GM19099 (cell line): ENCODE results near the gene PTPA.

Experiments used
- POLR2A ChIP-seq: IDR thresholded peaks from 3 replicates; pipeline ENCODE4 v1.6.1; 2011; ENCODE audit warnings: low read depth; ENCODE audit not compliant: insufficient read length; ENCODE audit errors: extremely low read depth

Gene PTPA

GRCh38 chr9:129172816-129173215, 61.6 kb downstream of the PTPA start:
- no peak for TF ChIP-seq POLR2A

DNA sequence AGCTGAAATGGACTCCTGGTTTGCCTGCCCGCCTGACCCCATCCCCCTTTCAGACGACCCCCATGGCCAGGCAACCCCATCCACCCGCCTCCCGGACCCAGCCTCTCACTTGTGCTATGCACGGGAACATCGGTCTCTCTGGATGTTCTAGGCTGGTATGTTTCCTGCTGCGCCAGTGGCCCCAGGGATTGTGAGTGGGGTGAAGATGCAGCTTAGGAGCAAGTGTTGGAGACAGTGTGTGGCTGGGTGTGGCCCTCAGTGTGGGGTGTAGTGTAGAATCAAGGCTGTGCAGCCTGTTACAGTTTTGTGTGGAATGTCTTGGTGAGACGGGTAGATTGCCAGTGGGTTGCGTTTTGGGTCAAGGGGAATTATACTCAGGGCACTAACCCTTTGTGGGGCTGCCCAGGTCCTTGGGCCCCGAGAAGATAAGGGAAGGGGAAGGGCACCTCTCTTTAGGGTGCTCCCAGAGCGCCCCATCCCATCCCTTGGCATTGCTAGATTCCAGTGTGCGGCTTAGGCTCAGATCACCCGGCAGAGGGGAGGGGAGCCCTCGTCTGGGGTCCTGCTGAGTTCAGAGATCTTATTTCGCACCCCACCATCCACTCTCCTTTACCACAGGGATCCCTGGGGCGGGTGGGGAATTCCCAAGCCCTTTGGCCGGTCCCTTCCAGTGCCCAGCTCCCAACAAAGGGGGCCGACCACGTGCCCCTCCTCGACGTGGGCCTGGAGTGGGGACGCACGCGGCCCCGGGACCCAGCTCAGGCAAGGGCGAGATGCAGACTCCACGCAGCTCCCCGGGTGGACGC, 62.3 kb downstream of the PTPA start:
- TF ChIP-seq POLR2A = no peak

GRCh38 chr9:129174102-129174723, 63.0 kb downstream of the PTPA start:
- TF ChIP-seq POLR2A = no peak

GRCh38 chr9:129174724-129175514, 63.7 kb downstream of the PTPA start:
- TF ChIP-seq POLR2A = no peak

DNA sequence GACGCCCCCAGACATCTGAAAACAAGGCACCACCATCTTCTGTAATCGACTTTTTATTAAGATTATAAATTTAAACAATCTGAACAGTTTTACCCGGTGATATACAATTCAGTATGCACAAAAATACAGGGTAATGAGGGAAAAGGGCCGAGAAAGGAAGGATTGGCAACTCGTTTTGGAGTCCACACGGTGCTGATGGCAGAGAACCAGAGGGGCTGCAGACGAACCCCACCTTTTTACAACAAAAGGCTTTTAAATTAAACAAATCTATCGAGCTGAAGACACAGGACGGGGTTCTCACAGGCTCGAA, 64.3 kb downstream of the PTPA start:
- TF ChIP-seq POLR2A = no peak

GRCh38 chr9:129175825-129176633, 64.8 kb downstream of the PTPA start:
- TF ChIP-seq POLR2A = peak; percentile 23

GRCh38 chr9:129176701-129177442, 65.7 kb downstream of the PTPA start:
- TF ChIP-seq POLR2A = no peak

- TF ChIP-seq POLR2A = no peak
Observed at GRCh38 chr9:129177443-129177790, 66.2 kb downstream of the PTPA start.

DNA sequence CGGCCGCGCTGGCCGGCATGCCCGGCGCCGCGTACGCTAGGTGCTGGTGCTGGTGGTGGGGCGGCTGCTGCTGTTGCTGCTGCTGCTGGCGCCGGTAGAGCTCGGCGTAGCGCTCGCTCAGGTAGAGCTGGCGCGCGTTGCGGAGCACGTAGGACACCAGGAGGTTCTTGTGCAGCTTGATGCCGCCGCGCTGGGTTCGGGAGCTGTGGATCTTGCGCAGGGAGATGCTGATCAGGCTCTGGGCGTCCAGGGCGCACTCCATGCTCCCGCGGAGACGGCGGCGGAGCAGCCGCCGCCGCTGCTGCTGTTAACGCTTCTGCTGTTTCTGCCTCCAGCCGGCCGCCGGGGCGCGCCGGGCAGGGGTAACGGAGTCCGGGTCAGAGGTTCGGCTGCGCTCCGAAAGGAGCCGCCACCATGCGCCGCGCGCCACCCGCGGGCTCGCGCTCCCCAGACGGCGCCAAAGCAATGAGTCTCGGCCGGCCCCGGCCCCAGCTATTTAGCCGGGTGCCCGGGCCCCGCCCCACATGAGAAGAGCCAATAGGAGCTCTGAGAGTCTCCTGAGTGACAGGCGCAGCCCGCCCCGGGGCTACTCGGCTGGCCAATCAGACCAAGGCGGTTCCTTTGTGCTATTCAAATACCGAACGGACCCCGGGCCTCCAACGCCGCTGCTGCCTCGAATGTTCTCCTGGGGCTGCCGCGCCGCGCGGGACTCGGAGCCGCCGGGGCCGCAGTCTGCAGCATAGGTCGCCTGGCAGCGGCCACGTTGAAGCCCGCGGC, 66.8 kb downstream of the PTPA start, which contains the start of gene IER5L:
Gene IER5L (minus strand): TSS at position 471 of the 777 bp plus-strand sequence. CDS start 209 bp downstream, at position 262.
- TF ChIP-seq POLR2A = peak; percentile 95

DNA sequence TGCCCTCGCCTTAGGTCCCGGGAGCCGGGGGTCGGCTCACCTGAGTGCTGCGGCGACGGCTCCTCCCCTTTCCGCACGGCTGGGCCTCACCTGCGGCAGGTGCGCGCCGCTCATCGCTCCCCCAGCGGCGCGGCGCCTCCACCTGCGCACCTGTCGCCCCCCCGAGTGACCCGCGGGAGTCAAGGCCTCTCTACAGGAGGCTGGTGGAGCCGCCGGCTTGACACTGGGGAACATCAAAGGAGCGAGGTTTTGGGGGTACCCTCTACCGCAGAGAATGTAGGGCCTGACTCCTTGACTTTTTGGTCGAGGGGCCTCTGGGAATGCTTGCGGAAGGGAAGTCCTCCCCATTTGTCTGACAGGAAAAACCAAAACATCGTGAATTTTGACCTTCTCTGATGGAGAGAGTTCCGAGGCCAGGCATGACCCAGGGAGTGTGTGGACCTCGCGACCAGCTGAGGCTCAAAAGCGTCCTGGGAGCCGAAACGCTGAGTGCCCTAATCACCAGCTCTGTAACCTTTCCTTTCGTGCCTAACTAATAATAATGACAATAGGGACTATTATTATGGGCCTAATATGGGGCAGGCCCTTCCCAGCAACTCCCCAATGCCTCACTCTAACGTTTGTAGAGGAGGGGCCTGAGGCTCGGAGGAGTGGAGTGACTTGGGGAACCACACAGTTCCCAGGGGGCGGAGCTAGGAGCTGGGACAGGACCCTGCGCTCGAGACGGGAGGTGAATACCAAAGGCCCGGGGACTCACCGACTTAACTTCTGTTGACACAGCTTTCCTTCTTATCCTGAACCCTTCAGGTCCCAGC, 67.6 kb downstream of the PTPA start:
- TF ChIP-seq POLR2A = no peak

DNA sequence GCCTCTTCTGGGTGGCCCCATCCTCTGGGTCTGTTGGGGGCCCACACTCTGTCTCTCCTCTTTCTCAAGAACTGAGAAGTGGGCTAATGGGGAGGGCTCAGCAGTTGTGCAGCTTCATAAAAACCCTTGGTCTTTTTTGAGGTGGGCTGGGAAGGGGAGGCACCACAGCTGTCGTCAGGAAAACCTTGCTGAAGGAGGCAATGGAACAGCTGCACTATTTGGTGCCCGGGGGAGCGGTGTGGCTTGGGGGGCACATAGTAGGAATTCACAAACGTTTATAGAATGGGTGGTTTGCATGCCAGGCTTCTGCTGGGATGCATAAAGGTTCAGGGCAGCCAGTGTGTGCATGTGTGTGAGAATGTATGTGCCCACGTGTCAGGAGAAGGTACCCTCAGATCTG, 70.0 kb downstream of the PTPA start:
- no peak for TF ChIP-seq POLR2A

- no peak for TF ChIP-seq POLR2A
Observed at GRCh38 chr9:129182122-129182521, 70.9 kb downstream of the PTPA start.
